GM18498 (cell line): ENCODE data around the gene GGTLC2.

Source experiments
- ATAC-seq: cut with Tn5 transposase; IDR thresholded peaks from one replicate; pipeline ENCODE4 v1.9.1; 2021; ENCODE audit warnings: mild to moderate bottlenecking, moderate library complexity; ENCODE audit not compliant: unreplicated experiment

Gene GGTLC2

DNA sequence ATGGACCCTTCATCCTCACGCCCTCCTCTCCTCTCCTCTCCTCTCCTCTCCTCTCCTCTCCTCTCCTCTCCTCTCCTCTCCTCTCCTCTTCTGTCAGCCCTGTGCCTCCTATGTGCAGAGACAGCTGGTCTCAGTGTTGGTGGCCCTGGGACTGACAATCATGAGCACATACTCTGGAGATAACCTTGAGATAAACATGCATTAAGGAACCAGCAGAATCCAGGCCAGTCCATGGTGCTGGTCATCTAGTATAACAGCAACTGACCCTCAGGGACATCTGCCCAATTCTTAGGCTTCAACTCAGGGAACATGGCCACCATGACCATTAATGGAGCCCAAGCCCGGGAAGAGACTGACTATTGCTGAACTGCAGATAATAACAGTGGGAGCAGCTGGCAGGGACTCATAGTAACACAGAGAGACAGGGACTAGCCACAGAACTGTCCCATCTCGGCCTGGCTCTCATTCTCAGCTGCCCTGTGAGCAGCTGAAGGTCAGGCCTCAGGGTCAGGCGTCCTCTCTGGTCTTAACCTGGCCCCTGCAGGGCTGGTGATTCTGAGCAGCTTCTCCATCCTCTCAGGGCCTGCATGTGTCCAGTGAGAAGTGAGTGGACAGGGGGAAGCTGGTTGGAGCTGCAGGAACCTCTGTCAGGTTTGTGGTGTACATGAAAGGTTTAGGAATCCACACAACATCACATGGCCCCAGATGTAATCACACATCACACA lies 45.4 kb downstream of the GGTLC2 start:
- ATAC-seq: no peak

DNA sequence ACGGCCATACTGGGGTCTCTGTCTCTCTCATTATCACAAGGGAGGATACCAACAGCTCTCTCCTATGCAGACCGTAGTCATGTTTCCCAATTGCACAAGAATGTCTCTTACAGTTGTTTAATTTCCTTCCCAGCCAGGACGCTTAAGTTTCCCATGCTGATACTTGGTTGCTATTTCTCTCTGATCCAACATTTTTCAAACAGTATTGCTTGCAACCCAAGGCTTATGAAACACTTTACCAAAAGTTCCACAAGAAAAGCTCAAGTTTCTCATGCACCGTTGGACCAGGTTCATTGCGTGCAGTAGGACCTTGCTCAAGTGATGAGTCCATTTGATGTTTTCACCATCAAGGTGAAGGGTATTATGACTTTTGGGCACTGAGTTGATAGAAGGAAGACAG lies 46.6 kb downstream of the GGTLC2 start:
- no peak for ATAC-seq

DNA sequence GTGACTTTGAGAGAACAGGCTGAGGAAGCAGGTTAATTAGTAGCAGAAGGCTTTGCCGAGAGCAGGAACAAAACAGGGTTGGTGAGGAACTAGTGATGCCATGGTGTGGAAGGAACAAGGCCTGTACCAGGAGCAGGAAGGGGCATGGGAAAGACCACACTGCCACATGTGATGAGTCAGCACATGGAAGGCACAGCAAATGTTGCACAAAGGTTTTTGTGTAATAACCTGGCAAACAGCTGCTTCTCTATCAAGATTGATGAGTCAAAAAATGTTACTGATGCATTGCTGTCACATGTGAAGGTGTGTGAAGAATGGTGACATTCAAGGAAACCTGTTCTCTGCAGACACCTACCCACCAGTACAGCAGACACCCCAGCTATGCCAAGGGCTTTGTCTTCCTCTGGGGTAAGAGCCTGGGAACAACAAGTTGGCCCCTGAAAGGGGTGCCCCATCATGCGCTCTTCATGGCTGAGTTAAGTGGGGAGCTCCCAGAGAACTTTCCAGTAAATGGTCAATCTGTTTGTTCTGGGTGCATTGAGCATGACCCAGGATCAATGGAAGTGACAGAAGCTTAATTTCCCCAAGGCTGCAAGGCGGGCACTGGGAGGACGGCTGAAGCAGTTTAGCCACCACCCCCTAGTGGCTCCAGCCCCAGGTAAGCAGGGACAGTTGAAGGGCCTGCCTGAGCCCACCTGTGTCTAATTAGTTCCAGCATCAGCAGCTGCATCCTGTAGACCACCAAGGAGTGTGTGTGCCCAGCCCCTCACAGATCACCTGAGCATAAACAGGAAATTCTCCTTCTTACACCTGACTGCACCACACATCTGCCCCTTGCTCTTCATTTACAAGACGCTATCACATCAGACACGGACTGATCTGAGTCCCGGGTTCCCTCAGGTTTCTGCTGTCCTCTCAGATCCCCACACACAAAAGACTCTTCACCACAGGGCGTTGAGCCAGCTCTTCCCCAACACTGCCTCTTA lies 47.6 kb downstream of the GGTLC2 start:
- ATAC-seq: no peak

GRCh38 chr22:22692707-22693530 lies 48.5 kb downstream of the GGTLC2 start:
- no peak for ATAC-seq

- ATAC-seq: no peak
Measured at GRCh38 chr22:22693531-22693884, 49.1 kb downstream of the GGTLC2 start.

DNA sequence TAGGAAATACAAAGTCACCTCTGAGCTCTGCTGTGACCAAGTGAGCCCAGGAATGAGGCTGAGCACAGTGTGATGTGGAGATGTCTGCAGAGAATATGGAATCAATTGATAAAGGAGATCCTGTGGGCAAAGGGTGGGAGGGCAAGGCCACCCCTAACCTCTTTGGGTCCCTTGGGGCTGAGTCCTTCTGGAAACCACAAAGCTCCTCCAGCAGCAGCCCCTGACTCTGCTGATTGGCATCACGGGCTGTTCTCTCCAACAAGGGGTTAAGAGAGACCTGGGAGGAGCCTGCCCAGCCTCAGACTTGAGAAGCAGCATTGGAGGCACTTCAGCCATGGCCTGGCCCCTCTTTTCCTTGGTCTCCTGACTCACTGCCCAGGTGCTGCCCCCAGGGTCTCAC lies 49.7 kb downstream of the GGTLC2 start:
- no peak for ATAC-seq

- no peak for ATAC-seq
Measured at GRCh38 chr22:22696104-22696503, 51.7 kb downstream of the GGTLC2 start.
